Astrocyte (in vitro differentiated cells and primary cell): ENCODE measurements around the gene CYBA. TPM values are rescaled to one million over a fixed set of nuclear protein-coding genes. Genes with fewer than 3 reads are reported as not detected.

Experiments
- DNase-seq: peaks from one replicate; pipeline ENCODE4 v3.0.0-alpha.2; 2010; ENCODE audit warnings: low read depth
- FAIRE-seq: peaks from 2 replicates; lab custom pipeline; 2011; peaks lifted over from hg19 to GRCh38; lab: Jason Lieb, UNC
- H2AFZ ChIP-seq: 2 replicates; pipeline ENCODE4 v1.6.0; 2012; ENCODE audit warnings: low read depth, low read length, inconsistent platforms
- H3K27ac ChIP-seq: 2 replicates; pipeline ENCODE4 v1.5.1; 2011; ENCODE audit warnings: low read depth, low read length, inconsistent platforms
- H3K27me3 ChIP-seq: 2 replicates; pipeline ENCODE4 v1.6.0; 2011; ENCODE audit warnings: low read length, inconsistent platforms; ENCODE audit not compliant: insufficient read depth
- H3K36me3 ChIP-seq: 2 replicates; pipeline ENCODE4 v1.5.1; 2011; ENCODE audit warnings: low read length, inconsistent platforms; ENCODE audit not compliant: insufficient read depth
- H3K4me1 ChIP-seq: 2 replicates; pipeline ENCODE4 v1.5.1; 2011; ENCODE audit warnings: low read length, inconsistent platforms; ENCODE audit not compliant: insufficient read depth
- H3K4me2 ChIP-seq: 2 replicates; pipeline ENCODE4 v1.6.0; 2012; ENCODE audit warnings: low read length, inconsistent platforms
- H3K4me3 ChIP-seq: 2 replicates; pipeline ENCODE4 v1.5.1; 2011; ENCODE audit warnings: low read depth, mild to moderate bottlenecking, low read length, inconsistent platforms; ENCODE audit not compliant: insufficient read depth
- H3K79me2 ChIP-seq: 2 replicates; pipeline ENCODE4 v1.6.0; 2012; ENCODE audit warnings: mild to moderate bottlenecking, low read length, inconsistent platforms; ENCODE audit not compliant: insufficient read depth
- H3K9ac ChIP-seq: 2 replicates; pipeline ENCODE4 v1.6.0; 2012; ENCODE audit warnings: mild to moderate bottlenecking, low read length, inconsistent platforms
- H3K9me3 ChIP-seq: 2 replicates; pipeline ENCODE4 v1.5.1; 2012; ENCODE audit warnings: low read depth, mild to moderate bottlenecking, low read length, inconsistent platforms; ENCODE audit not compliant: insufficient read depth
- H4K20me1 ChIP-seq: 2 replicates; pipeline ENCODE4 v1.6.0; 2012; ENCODE audit warnings: low read length, inconsistent platforms; ENCODE audit not compliant: insufficient read depth
- H3K27ac Mint-ChIP-seq: one replicate; pipeline ENCODE4 v1.8.0; 2021; ENCODE audit warnings: mild to moderate bottlenecking, mixed read lengths; ENCODE audit not compliant: unreplicated experiment
- H3K27me3 Mint-ChIP-seq: one replicate; pipeline ENCODE4 v1.8.0; 2021; ENCODE audit warnings: low read depth, mixed read lengths; ENCODE audit not compliant: unreplicated experiment
- H3K36me3 Mint-ChIP-seq: one replicate; pipeline ENCODE4 v1.8.0; 2021; ENCODE audit warnings: low read depth, mixed read lengths; ENCODE audit not compliant: unreplicated experiment
- H3K4me1 Mint-ChIP-seq: one replicate; pipeline ENCODE4 v1.8.0; 2021; ENCODE audit warnings: low read depth, mixed read lengths; ENCODE audit not compliant: unreplicated experiment
- H3K4me3 Mint-ChIP-seq: one replicate; pipeline ENCODE4 v1.8.0; 2021; ENCODE audit warnings: mild to moderate bottlenecking, moderate library complexity, mixed read lengths; ENCODE audit not compliant: unreplicated experiment
- H3K9me3 Mint-ChIP-seq: one replicate; pipeline ENCODE4 v1.8.0; 2021; ENCODE audit warnings: mild to moderate bottlenecking, mixed read lengths; ENCODE audit not compliant: unreplicated experiment
- EZH2 ChIP-seq: IDR thresholded peaks from 2 replicates; pipeline ENCODE4 v1.6.1; 2012; ENCODE audit warnings: mild to moderate bottlenecking, low read length, inconsistent platforms; ENCODE audit not compliant: insufficient read depth
- total RNA-seq: library from RNA; stranded (reverse); gene quantifications from 2 replicates; pipeline ENCODE4 v1.2.1, GENCODE V29; 2021
- TF ChIP-seq, protein P1 (sequence below): IDR thresholded peaks from 2 replicates; pipeline ENCODE4 v1.5.1; 2011; ENCODE audit warnings: low read depth, mild to moderate bottlenecking, inconsistent platforms, low read length, moderate library complexity; ENCODE audit not compliant: insufficient read depth

The CYBA gene
- total RNA-seq, 1 donor from 2014 or later = 236 TPM

DNA sequence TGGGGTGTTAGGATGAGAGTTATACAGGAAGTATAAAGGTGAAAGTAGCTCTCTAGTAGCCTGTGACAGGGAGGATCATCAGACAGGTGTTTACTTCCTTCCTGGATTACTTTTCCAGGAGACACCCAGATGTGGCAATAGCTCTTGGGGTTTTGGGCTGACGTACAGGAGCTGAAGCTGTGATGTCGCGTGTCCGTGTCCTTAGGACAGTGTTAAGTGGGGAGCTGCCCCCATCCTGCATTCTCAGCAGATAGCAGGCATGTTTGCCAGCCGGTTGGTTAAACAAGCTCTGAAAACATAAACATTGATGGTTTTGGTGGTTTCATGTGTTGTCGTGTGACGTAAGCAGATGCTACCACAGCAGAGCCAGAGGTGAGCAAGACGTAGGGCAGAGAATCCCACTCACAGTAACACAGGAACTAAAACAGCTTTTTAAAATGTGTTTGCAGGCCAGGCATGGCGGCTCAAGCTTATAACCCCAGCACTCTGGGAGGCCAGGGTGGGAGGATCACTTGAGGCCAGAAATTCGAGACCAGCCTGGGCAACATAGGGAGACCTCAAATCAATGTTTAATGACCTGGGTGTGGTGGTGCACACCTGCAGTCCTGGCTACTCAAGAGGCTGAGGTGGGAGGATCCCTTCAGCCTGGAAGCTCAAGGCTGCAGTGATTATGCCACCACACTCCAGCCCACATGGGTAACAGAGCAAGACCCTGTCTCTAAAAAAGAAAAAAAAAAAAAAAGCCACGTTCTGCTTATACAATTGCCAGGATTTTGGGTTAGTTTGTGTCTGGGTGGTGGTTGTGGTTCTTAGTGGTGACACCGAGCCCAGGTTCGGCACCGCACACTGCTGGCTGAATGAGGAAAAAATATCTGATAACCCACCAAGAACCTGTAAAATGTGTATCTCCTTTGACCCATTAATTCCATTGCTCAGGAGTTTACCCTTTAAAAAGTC lies 30.7 kb downstream of the CYBA start:
- H3K36me3 ChIP-seq = peaks cover 3% of the 10 kb centered on the region

GRCh38 chr16:88618956-88619667 lies 31.7 kb downstream of the CYBA start:
- TF ChIP-seq, protein P1, sequence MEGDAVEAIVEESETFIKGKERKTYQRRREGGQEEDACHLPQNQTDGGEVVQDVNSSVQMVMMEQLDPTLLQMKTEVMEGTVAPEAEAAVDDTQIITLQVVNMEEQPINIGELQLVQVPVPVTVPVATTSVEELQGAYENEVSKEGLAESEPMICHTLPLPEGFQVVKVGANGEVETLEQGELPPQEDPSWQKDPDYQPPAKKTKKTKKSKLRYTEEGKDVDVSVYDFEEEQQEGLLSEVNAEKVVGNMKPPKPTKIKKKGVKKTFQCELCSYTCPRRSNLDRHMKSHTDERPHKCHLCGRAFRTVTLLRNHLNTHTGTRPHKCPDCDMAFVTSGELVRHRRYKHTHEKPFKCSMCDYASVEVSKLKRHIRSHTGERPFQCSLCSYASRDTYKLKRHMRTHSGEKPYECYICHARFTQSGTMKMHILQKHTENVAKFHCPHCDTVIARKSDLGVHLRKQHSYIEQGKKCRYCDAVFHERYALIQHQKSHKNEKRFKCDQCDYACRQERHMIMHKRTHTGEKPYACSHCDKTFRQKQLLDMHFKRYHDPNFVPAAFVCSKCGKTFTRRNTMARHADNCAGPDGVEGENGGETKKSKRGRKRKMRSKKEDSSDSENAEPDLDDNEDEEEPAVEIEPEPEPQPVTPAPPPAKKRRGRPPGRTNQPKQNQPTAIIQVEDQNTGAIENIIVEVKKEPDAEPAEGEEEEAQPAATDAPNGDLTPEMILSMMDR = no peak
- no peak for TF ChIP-seq EZH2
- Mint-ChIP-seq H3K27me3 (no peaks in the 10 kb centered on the region), H3K9me3 (no peaks in the 10 kb centered on the region), H3K4me1 (no peaks in the 10 kb centered on the region), H3K36me3 (peaks cover 10% of the 10 kb centered on the region), H3K27ac (no peak overlapping the region), H3K4me3 (no peak overlapping the region)
- peaks cover 3% of the 10 kb centered on the region for H3K36me3 ChIP-seq
- peaks cover 44% of the 10 kb centered on the region for H3K79me2 ChIP-seq
- H3K4me3 ChIP-seq = no peak overlapping the region
- H4K20me1 ChIP-seq = peaks cover 68% of the 10 kb centered on the region
- H2AFZ ChIP-seq = no peak overlapping the region
- FAIRE-seq = no peak
- no peak for DNase-seq
- H3K4me1 ChIP-seq = no peaks in the 10 kb centered on the region
- H3K27ac ChIP-seq = no peak overlapping the region
- no peaks in the 10 kb centered on the region for H3K27me3 ChIP-seq
- no peak overlapping the region for H3K9ac ChIP-seq
- no peak overlapping the region for H3K4me2 ChIP-seq
- H3K9me3 ChIP-seq = no peaks in the 10 kb centered on the region

More for the DNA sequence above, 30.7 kb downstream of the CYBA start:
- peaks cover 58% of the 10 kb centered on the region for H4K20me1 ChIP-seq
- Mint-ChIP-seq H3K4me3 (no peak overlapping the region), H3K4me1 (no peaks in the 10 kb centered on the region), H3K36me3 (peaks cover 8% of the 10 kb centered on the region), H3K27ac (no peak overlapping the region), H3K9me3 (no peaks in the 10 kb centered on the region), H3K27me3 (no peaks in the 10 kb centered on the region)
- H3K9me3 ChIP-seq = no peaks in the 10 kb centered on the region
- H3K4me1 ChIP-seq = no peaks in the 10 kb centered on the region
- H3K9ac ChIP-seq = no peak overlapping the region
- no peak overlapping the region for H3K27ac ChIP-seq
- DNase-seq (peak; percentile 50), FAIRE-seq (no peak)
- no peak overlapping the region for H3K4me3 ChIP-seq
- TF ChIP-seq, protein P1 = no peak
- no peak for TF ChIP-seq EZH2
- H3K27me3 ChIP-seq = no peaks in the 10 kb centered on the region
- no peak overlapping the region for H3K4me2 ChIP-seq
- no peak overlapping the region for H2AFZ ChIP-seq
- peaks cover 43% of the 10 kb centered on the region for H3K79me2 ChIP-seq
